SK-N-SH (cell line): ENCODE measurements around the gene CLDN5. TPM values are rescaled to one million over a fixed set of nuclear protein-coding genes. Genes with fewer than 3 reads are reported as not detected.

Experiments
- CTCF ChIA-PET: fragments of 300-600, 350-600 bp; formaldehyde crosslinking; extraction: SDS; loops from one replicate; lab custom pipeline; 2021; lab: Yijun Ruan, JAX
- POLR2A ChIA-PET: fragments of 350-600 bp; sonication (Branson Sonifier 250); formaldehyde crosslinking; extraction: SDS; loops from one replicate; lab custom pipeline; 2020; ENCODE audit warnings: antibody characterized with exemption, inconsistent platforms; lab: Yijun Ruan, JAX
- DNase-seq: peaks from one replicate; pipeline ENCODE4 v3.0.0; 2012
- H2AFZ ChIP-seq: fragments of 200-600 bp; sonication (generic); 2 replicates; pipeline ENCODE4 v1.8.1; 2016; ENCODE audit warnings: antibody characterized with exemption, mild to moderate bottlenecking, low read depth
- H3F3A ChIP-seq: fragments of 200-600 bp; sonication (generic); replicated peaks from 2 replicates; pipeline ENCODE3; 2016; ENCODE audit warnings: antibody characterized with exemption, mild to moderate bottlenecking; ENCODE audit not compliant: insufficient read depth
- H3K27ac ChIP-seq, 2 experiments: fragments of 200-500 bp in 1 of 2; fragments of 200-600 bp in 1 of 2; sonication (Bioruptor generic) in 1 of 2; sonication (generic), shearing (Covaris generic) in 1 of 2; 2 replicates each; pipeline versions ENCODE4 v1.5.1 to v1.6.1; 2014 to 2016; ENCODE audit warnings: low read depth in 2 of 2, inconsistent platforms in 1 of 2, low read length in 1 of 2, mild to moderate bottlenecking in 1 of 2, mixed read lengths in 1 of 2
- H3K27me3 ChIP-seq: fragments of 200-600 bp; sonication (generic), shearing (Covaris generic); 2 replicates; pipeline ENCODE4 v1.6.1; 2016; ENCODE audit warnings: mixed run types; ENCODE audit not compliant: insufficient read depth
- H3K36me3 ChIP-seq, 2 experiments: fragments of 200-500 bp in 1 of 2; fragments of 200-600 bp in 1 of 2; sonication (Bioruptor generic) in 1 of 2; sonication (generic) in 1 of 2; replicated peaks in 1 of 2; 2 replicates each; pipeline versions ENCODE3 to v1.5.1; 2014 to 2016; ENCODE audit warnings: low read length in 1 of 2, mild to moderate bottlenecking in 1 of 2; ENCODE audit not compliant: insufficient read depth in 2 of 2, control insufficient read depth in 1 of 2
- H3K4me1 ChIP-seq, 2 experiments: fragments of 200-500 bp in 1 of 2; fragments of 200-600 bp in 1 of 2; sonication (Bioruptor generic) in 1 of 2; sonication (generic), shearing (Covaris generic) in 1 of 2; 2 replicates each; pipeline versions ENCODE4 v1.5.1 to v1.6.1; 2014 to 2016; ENCODE audit warnings: low read depth in 1 of 2, low read length in 1 of 2, mixed run types in 1 of 2; ENCODE audit not compliant: insufficient read depth in 2 of 2, control insufficient read depth in 1 of 2
- H3K4me2 ChIP-seq: fragments of 200-600 bp; sonication (generic), shearing (Covaris generic); 2 replicates; pipeline ENCODE4 v1.6.1; 2017; ENCODE audit warnings: mixed run types
- H3K4me3 ChIP-seq, 2 experiments: fragments of 200-500 bp in 1 of 2; fragments of 200-600 bp in 1 of 2; sonication (Bioruptor generic) in 1 of 2; sonication (generic), shearing (Covaris generic) in 1 of 2; 2 replicates each; pipeline versions ENCODE4 v1.5.1 to v1.8.1; 2014 to 2016; ENCODE audit warnings: low read depth in 2 of 2, inconsistent platforms in 1 of 2, low read length in 1 of 2, mild to moderate bottlenecking in 1 of 2, mixed read lengths in 1 of 2, moderate library complexity in 1 of 2
- H3K79me2 ChIP-seq: fragments of 200-600 bp; sonication (generic); 2 replicates; pipeline ENCODE4 v1.8.1; 2017; ENCODE audit warnings: mild to moderate bottlenecking; ENCODE audit not compliant: insufficient read depth
- H3K9ac ChIP-seq: fragments of 200-600 bp; sonication (generic); 2 replicates; pipeline ENCODE4 v1.6.1; 2017; ENCODE audit warnings: mixed run types
- H3K9me2 ChIP-seq: fragments of 200-600 bp; sonication (generic); 2 replicates; pipeline ENCODE4 v1.6.1; 2017; ENCODE audit warnings: mixed run types
- H3K9me3 ChIP-seq: fragments of 200-600 bp; sonication (generic); 2 replicates; pipeline ENCODE4 v1.6.1; 2017; ENCODE audit warnings: mixed run types, mild to moderate bottlenecking, moderate library complexity
- H4K20me1 ChIP-seq: fragments of 200-600 bp; sonication (generic); 2 replicates; pipeline ENCODE4 v1.6.1; 2017; ENCODE audit warnings: mild to moderate bottlenecking, mixed run types; ENCODE audit not compliant: insufficient read depth
- EP300 ChIP-seq, 2 experiments: IDR thresholded peaks; 2 replicates each; pipeline versions ENCODE4 v1.4.0 to v1.6.1; 2012; ENCODE audit warnings: borderline replicate concordance in 1 of 2, low read depth in 1 of 2, low read length in 1 of 2
- GABPA ChIP-seq: IDR thresholded peaks from 2 replicates; pipeline ENCODE4 v1.4.0; 2012; ENCODE audit warnings: low read depth, mild to moderate bottlenecking
- IRF3 ChIP-seq: fragments of 150-350 bp; IDR thresholded peaks from 2 replicates; pipeline ENCODE4 v1.6.1; 2016; ENCODE audit warnings: mild to moderate bottlenecking, low read depth, low read length
- JUND ChIP-seq: IDR thresholded peaks from 2 replicates; pipeline ENCODE4 v1.4.0; 2012
- MXI1 ChIP-seq: IDR thresholded peaks from 2 replicates; pipeline ENCODE4 v1.6.1; 2012; ENCODE audit warnings: mild to moderate bottlenecking, low read depth, low read length, improper control_type of control experiment
- PBX3 ChIP-seq: IDR thresholded peaks from 2 replicates; pipeline ENCODE4; 2012
- POLR2AphosphoS5 ChIP-seq: IDR thresholded peaks from 2 replicates; pipeline ENCODE4 v1.6.1; 2012; ENCODE audit warnings: low read depth, low read length
- RCOR1 ChIP-seq: fragments of 150-350 bp; IDR thresholded peaks from 2 replicates; pipeline ENCODE4 v1.6.1; 2017; ENCODE audit warnings: antibody characterized with exemption, low read length
- RXRA ChIP-seq: IDR thresholded peaks from 2 replicates; pipeline ENCODE4 v1.4.0; 2012; ENCODE audit warnings: low read depth, mild to moderate bottlenecking, borderline replicate concordance
- TAF1 ChIP-seq: IDR thresholded peaks from 2 replicates; pipeline ENCODE4 v1.6.1; 2012; ENCODE audit warnings: low read depth, mild to moderate bottlenecking, low read length, moderate library complexity, borderline replicate concordance
- TEAD4 ChIP-seq: IDR thresholded peaks from 2 replicates; pipeline ENCODE4 v1.4.0; 2012; ENCODE audit warnings: mild to moderate bottlenecking, borderline replicate concordance; ENCODE audit not compliant: insufficient read depth
- WGBS: methylation state at CpG from one replicate; pipeline ENCODE4 v1.1.6; 2017; ENCODE audit warnings: low lambda C conversion rate; 5-methylcytosine and 5-hydroxymethylcytosine counted together
- polyA plus RNA-seq, 3 experiments: library from polyadenylated mRNA; depleted of rRNA; stranded (reverse); fragments of >200 nt; gene quantifications; 2 replicates each; pipeline ENCODE4 v1.2.3, GENCODE V29; 2012

CLDN5 gene
- polyA plus RNA-seq, 1 of the 3 experiments (the other 2 are of a cell fraction): not detected

- TF ChIP-seq IRF3: peak; percentile 42; the same call in 1 of the 2 replicates
Observed at GRCh38 chr22:19479355-19480172, 44.6 kb downstream of the CLDN5 start, which contains the start of gene CDC45 (continued).

GRCh38 chr22:19478901-19479354 lies 45.3 kb downstream of the CLDN5 start, which contains the start of gene UFD1:
TSS of gene UFD1 (minus strand) at chr22:19479193. CDS start at chr22:19479085, 108 bp downstream.
- H3K79me2 ChIP-seq: peaks cover 75% of the 10 kb centered on the region
- peak within 1 kb of the TSS; percentile 80 for H3K4me2 ChIP-seq
- peak within 1 kb of the TSS; percentile 91 for H3K9ac ChIP-seq
- TF ChIP-seq PBX3: peak; percentile 66
- no peak for TF ChIP-seq RXRA
- TF ChIP-seq POLR2AphosphoS5: peak; percentile 44; the same call in 1 of the 2 replicates
- peak; percentile 39; the same call in 1 of the 2 replicates for TF ChIP-seq MXI1
- no peak for TF ChIP-seq RCOR1
- TF ChIP-seq TAF1: peak; percentile 34; the same call in 1 of the 2 replicates
- TF ChIP-seq TEAD4: no peak
- no peak for TF ChIP-seq JUND
- TF ChIP-seq EP300 (IDR thresholded peaks at IDR 0.05; ENCODE audit: borderline replicate concordance in 1 of 2, low read depth in 1 of 2, low read length in 1 of 2): peak in 1 of 2 experiments; percentile 41; a peak in 1 of 4 replicates
- peak; percentile 77 for TF ChIP-seq GABPA
- H3K36me3 ChIP-seq: peaks cover 15 to 18% of the 10 kb centered on the region in 2 experiments
- peaks cover 5 to 16% of the 10 kb centered on the region in 2 experiments; a peak in 3 of 4 replicates for H3K4me1 ChIP-seq
- H3K9me3 ChIP-seq: no peaks in the 10 kb centered on the region
- peak; percentile 91 for DNase-seq
- CTCF ChIA-PET: interaction anchor here (0.9 to 3.0 kb wide), 5 partner anchors 9 to 335 kb away, joined by 3 to 19 read pairs (median 7); partner anchors contain the start of genes ESS2 and SLC25A1
- H3K9me2 ChIP-seq: no peaks in the 10 kb centered on the region
- WGBS: 0% methylated on average over 5 of the region's 42 CpGs
- no peaks in the 10 kb centered on the region for H3K27me3 ChIP-seq
- peak within 1 kb of the TSS; percentile 89 for H2AFZ ChIP-seq
- POLR2A ChIA-PET: interaction anchor here (0.5 to 1.6 kb wide), 6 partner anchors 10 to 334 kb away, joined by 3 to 7 read pairs (median 4); partner anchors contain the start of genes ESS2 and HIRA
- H3F3A ChIP-seq: peaks cover 4% of the 10 kb centered on the region
- H4K20me1 ChIP-seq: peaks cover 38% of the 10 kb centered on the region
- H3K4me3 ChIP-seq: peak within 1 kb of the TSS; percentile 94 to 95
- peak within 1 kb of the TSS; percentile 95 to 99 for H3K27ac ChIP-seq
